ENCODE measurements around the gene STK11. TPM values are rescaled to one million over a fixed set of nuclear protein-coding genes. Genes with fewer than 3 reads are reported as not detected.

STK11 gene
- total RNA-seq, 2 donors from 2014 or later: 49.0 to 68.6 TPM

DNA sequence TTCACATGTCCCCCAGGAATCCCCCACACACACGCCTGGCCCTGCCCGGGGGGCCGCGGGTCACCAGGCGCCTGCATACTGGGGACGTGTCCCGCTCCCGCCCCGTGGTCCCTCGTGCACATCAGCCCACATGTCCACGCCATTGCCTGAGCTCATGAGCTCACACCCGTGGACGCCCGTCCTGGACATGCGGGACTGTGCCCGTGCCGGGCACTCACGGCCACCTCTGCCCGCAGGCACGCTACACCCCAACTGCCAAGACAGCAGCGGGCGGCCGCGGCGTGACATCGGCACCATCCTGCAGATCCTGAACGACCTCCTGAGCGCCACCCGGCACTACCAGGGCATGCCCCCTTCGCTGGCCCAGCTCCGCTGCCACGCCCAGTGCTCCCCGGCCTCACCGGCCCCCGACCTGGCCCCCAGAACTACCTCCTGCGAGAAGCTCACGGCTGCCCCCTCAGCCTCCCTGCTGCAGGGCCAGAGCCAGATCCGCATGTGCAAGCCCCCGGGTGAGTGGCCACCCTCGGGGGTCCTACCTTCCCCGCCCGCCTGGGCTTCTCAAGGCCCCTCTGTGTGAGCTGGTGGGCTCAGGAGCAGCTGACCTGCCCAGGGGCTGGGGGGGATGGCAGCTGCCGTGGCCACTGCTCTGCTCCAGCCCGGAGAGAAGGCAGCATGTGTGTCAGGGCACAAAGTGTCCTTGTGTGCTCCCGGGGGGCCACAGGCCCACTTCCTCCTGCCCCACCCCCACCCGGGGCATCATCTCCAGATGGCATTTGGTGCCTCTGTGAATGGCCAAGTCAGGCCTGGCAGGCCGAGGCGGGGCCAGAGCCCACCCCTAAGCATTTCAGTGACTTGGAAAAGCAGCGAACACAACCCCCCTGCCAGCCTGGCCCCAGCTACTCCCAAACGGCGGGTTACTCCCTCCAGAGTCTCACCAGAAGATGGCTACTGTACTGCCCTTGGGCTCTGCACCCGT, 49.9 kb downstream of the STK11 start:
- Histone ChIP-seq H3K36me3 (replicated peaks in 1 of 2; ENCODE audit: insufficient read depth in 1 of 2, low read depth in 2 of 2) (peaks cover 28 to 30% of the 10 kb centered on the region in 2 donors), H3K27me3 (no peaks in the 10 kb centered on the region), H3K4me1 (peaks cover 91% of the 10 kb centered on the region), H3K4me3 (no peak overlapping the region), H3K27ac (peak overlapping the region; percentile 97 to 100 (median 100)), H3K9me3 (no peaks in the 10 kb centered on the region)
- ATAC-seq: no peak
- intact Hi-C loops (cut with DNase I): no loop called here
- WGBS, 2 donors: 82 to 85% methylated on average over 22 to 49 of the region's 52 CpGs
- DNase-seq: peak in 1 of 4 donors; percentile 12
- TF ChIP-seq POLR2A (IDR thresholded peaks at IDR 0.05) (peak in 1 of 3 donors; percentile 5), CTCF (IDR thresholded peaks at IDR 0.05) (no peak)

GRCh38 chr19:1256646-1257474, 51.3 kb downstream of the STK11 start:
- intact Hi-C loops (cut with DNase I): no loop called here
- H3K27ac ChIP-seq: peak overlapping the region in 2 of 4 donors; percentile 41 to 100

GRCh38 chr19:1257475-1258162, 52.0 kb downstream of the STK11 start:
- intact Hi-C loops (cut with DNase I): no loop called here
- no peaks in the 10 kb centered on the region for H3K27me3 ChIP-seq
- H3K9me3 ChIP-seq: no peaks in the 10 kb centered on the region
- WGBS, 2 donors: 69 to 71% methylated on average over 23 of the region's 23 CpGs
- ATAC-seq (no peak), DNase-seq (no peak)
- H3K4me3 ChIP-seq: no peak overlapping the region
- TF ChIP-seq POLR2A (IDR thresholded peaks at IDR 0.05) (no peak), CTCF (IDR thresholded peaks at IDR 0.05) (no peak)
- H3K4me1 ChIP-seq: peaks cover 94% of the 10 kb centered on the region
- H3K36me3 ChIP-seq (replicated peaks in 1 of 2; ENCODE audit: insufficient read depth in 1 of 2, low read depth in 2 of 2): peaks cover 28 to 30% of the 10 kb centered on the region in 2 donors
- H3K27ac ChIP-seq: peak overlapping the region in 3 of 4 donors; percentile 98 to 100 (median 98)

More at GRCh38 chr19:1256646-1257474, 51.3 kb downstream of the STK11 start:
- H3K9me3 ChIP-seq: no peaks in the 10 kb centered on the region
- peaks cover 94% of the 10 kb centered on the region for H3K4me1 ChIP-seq
- H3K36me3 ChIP-seq (replicated peaks in 1 of 2; ENCODE audit: insufficient read depth in 1 of 2, low read depth in 2 of 2): peaks cover 28 to 30% of the 10 kb centered on the region in 2 donors
- peak in 1 of 4 donors; percentile 17 for DNase-seq
- no peaks in the 10 kb centered on the region for H3K27me3 ChIP-seq
- H3K4me3 ChIP-seq: no peak overlapping the region
- ATAC-seq: no peak
- 89% methylated on average over 46 of the region's 46 CpGs for WGBS, 2 donors
- TF ChIP-seq CTCF (IDR thresholded peaks at IDR 0.05): no peak
- TF ChIP-seq POLR2A (IDR thresholded peaks at IDR 0.05): no peak

- peaks cover 28 to 30% of the 10 kb centered on the region in 2 donors for H3K36me3 ChIP-seq (replicated peaks in 1 of 2; ENCODE audit: insufficient read depth in 1 of 2, low read depth in 2 of 2)
- ATAC-seq (no peak), DNase-seq (no peak)
- peaks cover 94% of the 10 kb centered on the region for H3K4me1 ChIP-seq
- no peak for TF ChIP-seq POLR2A (IDR thresholded peaks at IDR 0.05)
- TF ChIP-seq CTCF (IDR thresholded peaks at IDR 0.05): no peak
- WGBS, 2 donors: 80 to 82% methylated on average over 8 of the region's 8 CpGs
- H3K27ac ChIP-seq: peak overlapping the region in 3 of 4 donors; percentile 98 to 100 (median 98)
- no peak overlapping the region for H3K4me3 ChIP-seq
- no peaks in the 10 kb centered on the region for H3K27me3 ChIP-seq
- intact Hi-C loops (cut with DNase I): no loop called here
- H3K9me3 ChIP-seq: no peaks in the 10 kb centered on the region
Measured at GRCh38 chr19:1258163-1258492, 52.5 kb downstream of the STK11 start.

Measured in body of pancreas (tissue), 4 donors.